Iris pigment epithelial cell (primary cell): ENCODE results near the gene PTPRM.

Experiments
- DNase-seq: peaks from one replicate; pipeline ENCODE4 v3.0.0-alpha.2; 2011; ENCODE audit warnings: low read depth

Gene PTPRM

GRCh38 chr18:7898181-7898580 lies 331.1 kb downstream of the PTPRM start:
- DNase-seq = no peak

- DNase-seq = no peak
Observed at GRCh38 chr18:7899078-7899477, 332.0 kb downstream of the PTPRM start.

GRCh38 chr18:7900091-7900490 lies 333.0 kb downstream of the PTPRM start:
- no peak for DNase-seq

- peak; percentile 48 for DNase-seq
Observed at GRCh38 chr18:7901657-7902056, 334.5 kb downstream of the PTPRM start.

GRCh38 chr18:7902399-7902839 lies 335.3 kb downstream of the PTPRM start:
- peak; percentile 97 for DNase-seq

GRCh38 chr18:7904529-7904928 lies 337.4 kb downstream of the PTPRM start:
- peak; percentile 95 for DNase-seq

- DNase-seq = no peak
Observed at GRCh38 chr18:7908681-7909299, 341.7 kb downstream of the PTPRM start.

- DNase-seq = no peak
Observed at GRCh38 chr18:7914834-7915670, 347.9 kb downstream of the PTPRM start.

GRCh38 chr18:7918701-7919100 lies 351.6 kb downstream of the PTPRM start:
- DNase-seq = peak; percentile 41

GRCh38 chr18:7919565-7919964 lies 352.4 kb downstream of the PTPRM start:
- peak; percentile 43 for DNase-seq

- peak; percentile 88 for DNase-seq
Observed at GRCh38 chr18:7921938-7922587, 354.9 kb downstream of the PTPRM start.

- DNase-seq = peak; percentile 30
Observed at GRCh38 chr18:7923105-7923504, 356.0 kb downstream of the PTPRM start.

GRCh38 chr18:7924616-7925015 lies 357.5 kb downstream of the PTPRM start:
- peak; percentile 32 for DNase-seq

- no peak for DNase-seq
Observed at GRCh38 chr18:7926526-7926925, 359.4 kb downstream of the PTPRM start.

- no peak for DNase-seq
Observed at GRCh38 chr18:7927119-7927518, 360.0 kb downstream of the PTPRM start.

- DNase-seq = no peak
Observed at GRCh38 chr18:7931763-7932162, 364.6 kb downstream of the PTPRM start.

- DNase-seq = no peak
Observed at GRCh38 chr18:7937268-7937667, 370.2 kb downstream of the PTPRM start.

- DNase-seq = no peak
Observed at GRCh38 chr18:7939521-7939920, 372.4 kb downstream of the PTPRM start.

GRCh38 chr18:7940379-7940778 lies 373.3 kb downstream of the PTPRM start:
- DNase-seq = no peak

- no peak for DNase-seq
Observed at GRCh38 chr18:7940971-7941370, 373.9 kb downstream of the PTPRM start.

GRCh38 chr18:7941533-7941932 lies 374.4 kb downstream of the PTPRM start:
- DNase-seq = no peak

GRCh38 chr18:7945882-7946281 lies 378.8 kb downstream of the PTPRM start:
- peak; percentile 96 for DNase-seq
